WTC11 (cell line): ENCODE measurements around the gene FZD7. TPM values are rescaled to one million over a fixed set of nuclear protein-coding genes. Genes with fewer than 3 reads are reported as not detected.

ENCODE experiments used
- CBFB ChIP-seq: sonication (generic); formaldehyde crosslinking; IDR thresholded peaks from 2 replicates; pipeline ENCODE4 v1.8.1; 2022; ENCODE audit warnings: mild to moderate bottlenecking, low read depth, missing genetic modification reagents
- CREB1 ChIP-seq: sonication (generic); formaldehyde crosslinking; IDR thresholded peaks from 2 replicates; pipeline ENCODE4 v1.8.0; 2023; ENCODE audit warnings: mild to moderate bottlenecking, missing genetic modification reagents
- ETV6 ChIP-seq: sonication (generic); formaldehyde crosslinking; IDR thresholded peaks from 2 replicates; pipeline ENCODE4 v1.8.1; 2022; ENCODE audit warnings: mild to moderate bottlenecking, missing genetic modification reagents
- GRHL2 ChIP-seq: fragments of 250-450 bp; sonication (Bioruptor Pico); IDR thresholded peaks from 2 replicates; pipeline ENCODE4 v1.8.0; 2022; ENCODE audit warnings: mild to moderate bottlenecking, moderate library complexity; ENCODE audit not compliant: insufficient replicate concordance, severe bottlenecking
- HMGA2 ChIP-seq: fragments of 250-450 bp; sonication (Bioruptor Pico); IDR thresholded peaks from 2 replicates; pipeline ENCODE4 v1.4.0; 2021; ENCODE audit warnings: mild to moderate bottlenecking, moderate library complexity
- JAZF1 ChIP-seq: fragments of 250-450 bp; sonication (Bioruptor Pico); IDR thresholded peaks from 2 replicates; pipeline ENCODE4 v1.9.0; 2021; ENCODE audit warnings: moderate library complexity, mild to moderate bottlenecking, inconsistent platforms
- NFATC4 ChIP-seq: fragments of 250-450 bp; sonication (Bioruptor Pico); IDR thresholded peaks from 2 replicates; pipeline ENCODE4 v1.9.0; 2021; ENCODE audit warnings: mild to moderate bottlenecking
- NR2C2 ChIP-seq: sonication (generic); formaldehyde crosslinking; IDR thresholded peaks from 2 replicates; pipeline ENCODE4 v1.8.0; 2022; ENCODE audit warnings: mild to moderate bottlenecking, missing genetic modification reagents
- PRRX2 ChIP-seq: fragments of 250-450 bp; sonication (Bioruptor Pico); IDR thresholded peaks from 2 replicates; pipeline ENCODE4 v1.8.0; 2021; ENCODE audit warnings: mild to moderate bottlenecking
- ZNF263 ChIP-seq: sonication (generic); formaldehyde crosslinking; IDR thresholded peaks from 2 replicates; pipeline ENCODE4 v1.8.1; 2022; ENCODE audit warnings: low read depth, mild to moderate bottlenecking, moderate library complexity, missing genetic modification reagents
- ZNF396 ChIP-seq: fragments of 250-450 bp; sonication (Bioruptor Pico); IDR thresholded peaks from 2 replicates; pipeline ENCODE4 v1.8.0; 2021; ENCODE audit warnings: mild to moderate bottlenecking, moderate library complexity, borderline replicate concordance
- total RNA-seq: library from RNA; stranded (reverse); gene quantifications from 3 replicates; pipeline ENCODE4 v1.2.3, GENCODE V29; 2021
- TF ChIP-seq, protein P1 (sequence below): sonication (generic); formaldehyde crosslinking; IDR thresholded peaks from 2 replicates; pipeline ENCODE4 v1.8.1; 2022; ENCODE audit warnings: mild to moderate bottlenecking, moderate library complexity, missing genetic modification reagents
- TF ChIP-seq, protein P2 (sequence below): fragments of 250-450 bp; sonication (Bioruptor Pico); IDR thresholded peaks from 2 replicates; pipeline ENCODE4 v2.1.2; 2022; ENCODE audit warnings: mild to moderate bottlenecking, moderate library complexity
- TF ChIP-seq, protein P3 (sequence below): sonication (generic); formaldehyde crosslinking; conservative IDR thresholded peaks from 2 replicates; pipeline ENCODE4 v1.8.1; 2022; ENCODE audit warnings: mild to moderate bottlenecking, missing genetic modification reagents
- TF ChIP-seq, protein P4 (sequence below): sonication (generic); formaldehyde crosslinking; IDR thresholded peaks from 2 replicates; pipeline ENCODE4 v1.8.0; 2022; ENCODE audit warnings: mild to moderate bottlenecking, missing genetic modification reagents
- TF ChIP-seq, protein P5 (sequence below): fragments of 250-450 bp; sonication (Bioruptor Pico); IDR thresholded peaks from 2 replicates; pipeline ENCODE4 v1.9.0; 2021; ENCODE audit warnings: mild to moderate bottlenecking, borderline replicate concordance
- TF ChIP-seq, protein P6 (sequence below): fragments of 200-600 bp; IDR thresholded peaks from 2 replicates; pipeline ENCODE4 v1.8.0; 2022; ENCODE audit warnings: antibody characterized with exemption
- TF ChIP-seq, protein P7 (sequence below): sonication (generic); formaldehyde crosslinking; IDR thresholded peaks from 2 replicates; pipeline ENCODE4 v1.8.1; 2023; ENCODE audit warnings: mild to moderate bottlenecking, missing genetic modification reagents, moderate library complexity
- TF ChIP-seq, protein P8 (sequence below): sonication (generic); formaldehyde crosslinking; IDR thresholded peaks from 2 replicates; pipeline ENCODE4 v1.8.1; 2023; ENCODE audit warnings: mild to moderate bottlenecking, missing genetic modification reagents, borderline replicate concordance
- TF ChIP-seq, protein P9 (sequence below): sonication (generic); formaldehyde crosslinking; IDR thresholded peaks from 2 replicates; pipeline ENCODE4 v1.8.0; 2023; ENCODE audit warnings: missing genetic modification reagents, mild to moderate bottlenecking, borderline replicate concordance

The FZD7 gene
- total RNA-seq, 1 experiment from 2014 or later, result 153 TPM

DNA sequence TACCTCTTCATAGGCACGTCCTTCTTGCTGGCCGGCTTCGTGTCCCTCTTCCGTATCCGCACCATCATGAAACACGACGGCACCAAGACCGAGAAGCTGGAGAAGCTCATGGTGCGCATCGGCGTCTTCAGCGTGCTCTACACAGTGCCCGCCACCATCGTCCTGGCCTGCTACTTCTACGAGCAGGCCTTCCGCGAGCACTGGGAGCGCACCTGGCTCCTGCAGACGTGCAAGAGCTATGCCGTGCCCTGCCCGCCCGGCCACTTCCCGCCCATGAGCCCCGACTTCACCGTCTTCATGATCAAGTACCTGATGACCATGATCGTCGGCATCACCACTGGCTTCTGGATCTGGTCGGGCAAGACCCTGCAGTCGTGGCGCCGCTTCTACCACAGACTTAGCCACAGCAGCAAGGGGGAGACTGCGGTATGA is 2.3 kb downstream of the FZD7 start (continued):
- TF ChIP-seq, protein P1, sequence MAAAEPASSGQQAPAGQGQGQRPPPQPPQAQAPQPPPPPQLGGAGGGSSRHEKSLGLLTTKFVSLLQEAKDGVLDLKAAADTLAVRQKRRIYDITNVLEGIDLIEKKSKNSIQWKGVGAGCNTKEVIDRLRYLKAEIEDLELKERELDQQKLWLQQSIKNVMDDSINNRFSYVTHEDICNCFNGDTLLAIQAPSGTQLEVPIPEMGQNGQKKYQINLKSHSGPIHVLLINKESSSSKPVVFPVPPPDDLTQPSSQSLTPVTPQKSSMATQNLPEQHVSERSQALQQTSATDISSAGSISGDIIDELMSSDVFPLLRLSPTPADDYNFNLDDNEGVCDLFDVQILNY (CRISPR knock-in tag), result peak; percentile 64; the same call in 1 of the 2 replicates
- TF ChIP-seq, protein P2, sequence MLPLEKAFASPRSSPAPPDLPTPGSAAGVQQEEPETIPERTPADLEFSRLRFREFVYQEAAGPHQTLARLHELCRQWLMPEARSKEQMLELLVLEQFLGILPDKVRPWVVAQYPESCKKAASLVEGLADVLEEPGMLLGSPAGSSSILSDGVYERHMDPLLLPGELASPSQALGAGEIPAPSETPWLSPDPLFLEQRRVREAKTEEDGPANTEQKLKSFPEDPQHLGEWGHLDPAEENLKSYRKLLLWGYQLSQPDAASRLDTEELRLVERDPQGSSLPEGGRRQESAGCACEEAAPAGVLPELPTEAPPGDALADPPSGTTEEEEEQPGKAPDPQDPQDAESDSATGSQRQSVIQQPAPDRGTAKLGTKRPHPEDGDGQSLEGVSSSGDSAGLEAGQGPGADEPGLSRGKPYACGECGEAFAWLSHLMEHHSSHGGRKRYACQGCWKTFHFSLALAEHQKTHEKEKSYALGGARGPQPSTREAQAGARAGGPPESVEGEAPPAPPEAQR, result no peak
- TF ChIP-seq NFATC4 (no peak), CBFB (CRISPR knock-in tag) (no peak), ZNF263 (CRISPR knock-in tag) (no peak), JAZF1 (CRISPR knock-in tag) (no peak), NR2C2 (CRISPR knock-in tag) (no peak), CREB1 (no peak), PRRX2 (CRISPR knock-in tag) (no peak), ZNF396 (no peak), HMGA2 (CRISPR knock-in tag) (no peak), GRHL2 (CRISPR knock-in tag) (no peak), ETV6 (CRISPR knock-in tag) (no peak)
- TF ChIP-seq, protein P3, sequence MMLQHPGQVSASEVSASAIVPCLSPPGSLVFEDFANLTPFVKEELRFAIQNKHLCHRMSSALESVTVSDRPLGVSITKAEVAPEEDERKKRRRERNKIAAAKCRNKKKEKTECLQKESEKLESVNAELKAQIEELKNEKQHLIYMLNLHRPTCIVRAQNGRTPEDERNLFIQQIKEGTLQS (CRISPR knock-in tag), result no peak
- TF ChIP-seq, protein P4, sequence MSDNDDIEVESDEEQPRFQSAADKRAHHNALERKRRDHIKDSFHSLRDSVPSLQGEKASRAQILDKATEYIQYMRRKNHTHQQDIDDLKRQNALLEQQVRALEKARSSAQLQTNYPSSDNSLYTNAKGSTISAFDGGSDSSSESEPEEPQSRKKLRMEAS (CRISPR knock-in tag), result 0 out of 2 replicates have a peak, but pooled peaks have one; percentile 5
- TF ChIP-seq, protein P5, sequence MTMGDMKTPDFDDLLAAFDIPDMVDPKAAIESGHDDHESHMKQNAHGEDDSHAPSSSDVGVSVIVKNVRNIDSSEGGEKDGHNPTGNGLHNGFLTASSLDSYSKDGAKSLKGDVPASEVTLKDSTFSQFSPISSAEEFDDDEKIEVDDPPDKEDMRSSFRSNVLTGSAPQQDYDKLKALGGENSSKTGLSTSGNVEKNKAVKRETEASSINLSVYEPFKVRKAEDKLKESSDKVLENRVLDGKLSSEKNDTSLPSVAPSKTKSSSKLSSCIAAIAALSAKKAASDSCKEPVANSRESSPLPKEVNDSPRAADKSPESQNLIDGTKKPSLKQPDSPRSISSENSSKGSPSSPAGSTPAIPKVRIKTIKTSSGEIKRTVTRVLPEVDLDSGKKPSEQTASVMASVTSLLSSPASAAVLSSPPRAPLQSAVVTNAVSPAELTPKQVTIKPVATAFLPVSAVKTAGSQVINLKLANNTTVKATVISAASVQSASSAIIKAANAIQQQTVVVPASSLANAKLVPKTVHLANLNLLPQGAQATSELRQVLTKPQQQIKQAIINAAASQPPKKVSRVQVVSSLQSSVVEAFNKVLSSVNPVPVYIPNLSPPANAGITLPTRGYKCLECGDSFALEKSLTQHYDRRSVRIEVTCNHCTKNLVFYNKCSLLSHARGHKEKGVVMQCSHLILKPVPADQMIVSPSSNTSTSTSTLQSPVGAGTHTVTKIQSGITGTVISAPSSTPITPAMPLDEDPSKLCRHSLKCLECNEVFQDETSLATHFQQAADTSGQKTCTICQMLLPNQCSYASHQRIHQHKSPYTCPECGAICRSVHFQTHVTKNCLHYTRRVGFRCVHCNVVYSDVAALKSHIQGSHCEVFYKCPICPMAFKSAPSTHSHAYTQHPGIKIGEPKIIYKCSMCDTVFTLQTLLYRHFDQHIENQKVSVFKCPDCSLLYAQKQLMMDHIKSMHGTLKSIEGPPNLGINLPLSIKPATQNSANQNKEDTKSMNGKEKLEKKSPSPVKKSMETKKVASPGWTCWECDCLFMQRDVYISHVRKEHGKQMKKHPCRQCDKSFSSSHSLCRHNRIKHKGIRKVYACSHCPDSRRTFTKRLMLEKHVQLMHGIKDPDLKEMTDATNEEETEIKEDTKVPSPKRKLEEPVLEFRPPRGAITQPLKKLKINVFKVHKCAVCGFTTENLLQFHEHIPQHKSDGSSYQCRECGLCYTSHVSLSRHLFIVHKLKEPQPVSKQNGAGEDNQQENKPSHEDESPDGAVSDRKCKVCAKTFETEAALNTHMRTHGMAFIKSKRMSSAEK (CRISPR knock-in tag), result no peak
- TF ChIP-seq, protein P6, sequence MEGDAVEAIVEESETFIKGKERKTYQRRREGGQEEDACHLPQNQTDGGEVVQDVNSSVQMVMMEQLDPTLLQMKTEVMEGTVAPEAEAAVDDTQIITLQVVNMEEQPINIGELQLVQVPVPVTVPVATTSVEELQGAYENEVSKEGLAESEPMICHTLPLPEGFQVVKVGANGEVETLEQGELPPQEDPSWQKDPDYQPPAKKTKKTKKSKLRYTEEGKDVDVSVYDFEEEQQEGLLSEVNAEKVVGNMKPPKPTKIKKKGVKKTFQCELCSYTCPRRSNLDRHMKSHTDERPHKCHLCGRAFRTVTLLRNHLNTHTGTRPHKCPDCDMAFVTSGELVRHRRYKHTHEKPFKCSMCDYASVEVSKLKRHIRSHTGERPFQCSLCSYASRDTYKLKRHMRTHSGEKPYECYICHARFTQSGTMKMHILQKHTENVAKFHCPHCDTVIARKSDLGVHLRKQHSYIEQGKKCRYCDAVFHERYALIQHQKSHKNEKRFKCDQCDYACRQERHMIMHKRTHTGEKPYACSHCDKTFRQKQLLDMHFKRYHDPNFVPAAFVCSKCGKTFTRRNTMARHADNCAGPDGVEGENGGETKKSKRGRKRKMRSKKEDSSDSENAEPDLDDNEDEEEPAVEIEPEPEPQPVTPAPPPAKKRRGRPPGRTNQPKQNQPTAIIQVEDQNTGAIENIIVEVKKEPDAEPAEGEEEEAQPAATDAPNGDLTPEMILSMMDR, result no peak
- TF ChIP-seq, protein P7, sequence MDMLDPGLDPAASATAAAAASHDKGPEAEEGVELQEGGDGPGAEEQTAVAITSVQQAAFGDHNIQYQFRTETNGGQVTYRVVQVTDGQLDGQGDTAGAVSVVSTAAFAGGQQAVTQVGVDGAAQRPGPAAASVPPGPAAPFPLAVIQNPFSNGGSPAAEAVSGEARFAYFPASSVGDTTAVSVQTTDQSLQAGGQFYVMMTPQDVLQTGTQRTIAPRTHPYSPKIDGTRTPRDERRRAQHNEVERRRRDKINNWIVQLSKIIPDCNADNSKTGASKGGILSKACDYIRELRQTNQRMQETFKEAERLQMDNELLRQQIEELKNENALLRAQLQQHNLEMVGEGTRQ (CRISPR knock-in tag), result no peak
- TF ChIP-seq, protein P8, sequence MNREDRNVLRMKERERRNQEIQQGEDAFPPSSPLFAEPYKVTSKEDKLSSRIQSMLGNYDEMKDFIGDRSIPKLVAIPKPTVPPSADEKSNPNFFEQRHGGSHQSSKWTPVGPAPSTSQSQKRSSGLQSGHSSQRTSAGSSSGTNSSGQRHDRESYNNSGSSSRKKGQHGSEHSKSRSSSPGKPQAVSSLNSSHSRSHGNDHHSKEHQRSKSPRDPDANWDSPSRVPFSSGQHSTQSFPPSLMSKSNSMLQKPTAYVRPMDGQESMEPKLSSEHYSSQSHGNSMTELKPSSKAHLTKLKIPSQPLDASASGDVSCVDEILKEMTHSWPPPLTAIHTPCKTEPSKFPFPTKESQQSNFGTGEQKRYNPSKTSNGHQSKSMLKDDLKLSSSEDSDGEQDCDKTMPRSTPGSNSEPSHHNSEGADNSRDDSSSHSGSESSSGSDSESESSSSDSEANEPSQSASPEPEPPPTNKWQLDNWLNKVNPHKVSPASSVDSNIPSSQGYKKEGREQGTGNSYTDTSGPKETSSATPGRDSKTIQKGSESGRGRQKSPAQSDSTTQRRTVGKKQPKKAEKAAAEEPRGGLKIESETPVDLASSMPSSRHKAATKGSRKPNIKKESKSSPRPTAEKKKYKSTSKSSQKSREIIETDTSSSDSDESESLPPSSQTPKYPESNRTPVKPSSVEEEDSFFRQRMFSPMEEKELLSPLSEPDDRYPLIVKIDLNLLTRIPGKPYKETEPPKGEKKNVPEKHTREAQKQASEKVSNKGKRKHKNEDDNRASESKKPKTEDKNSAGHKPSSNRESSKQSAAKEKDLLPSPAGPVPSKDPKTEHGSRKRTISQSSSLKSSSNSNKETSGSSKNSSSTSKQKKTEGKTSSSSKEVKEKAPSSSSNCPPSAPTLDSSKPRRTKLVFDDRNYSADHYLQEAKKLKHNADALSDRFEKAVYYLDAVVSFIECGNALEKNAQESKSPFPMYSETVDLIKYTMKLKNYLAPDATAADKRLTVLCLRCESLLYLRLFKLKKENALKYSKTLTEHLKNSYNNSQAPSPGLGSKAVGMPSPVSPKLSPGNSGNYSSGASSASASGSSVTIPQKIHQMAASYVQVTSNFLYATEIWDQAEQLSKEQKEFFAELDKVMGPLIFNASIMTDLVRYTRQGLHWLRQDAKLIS (CRISPR knock-in tag), result no peak; the same call in 1 of the 2 replicates
- TF ChIP-seq, protein P9, sequence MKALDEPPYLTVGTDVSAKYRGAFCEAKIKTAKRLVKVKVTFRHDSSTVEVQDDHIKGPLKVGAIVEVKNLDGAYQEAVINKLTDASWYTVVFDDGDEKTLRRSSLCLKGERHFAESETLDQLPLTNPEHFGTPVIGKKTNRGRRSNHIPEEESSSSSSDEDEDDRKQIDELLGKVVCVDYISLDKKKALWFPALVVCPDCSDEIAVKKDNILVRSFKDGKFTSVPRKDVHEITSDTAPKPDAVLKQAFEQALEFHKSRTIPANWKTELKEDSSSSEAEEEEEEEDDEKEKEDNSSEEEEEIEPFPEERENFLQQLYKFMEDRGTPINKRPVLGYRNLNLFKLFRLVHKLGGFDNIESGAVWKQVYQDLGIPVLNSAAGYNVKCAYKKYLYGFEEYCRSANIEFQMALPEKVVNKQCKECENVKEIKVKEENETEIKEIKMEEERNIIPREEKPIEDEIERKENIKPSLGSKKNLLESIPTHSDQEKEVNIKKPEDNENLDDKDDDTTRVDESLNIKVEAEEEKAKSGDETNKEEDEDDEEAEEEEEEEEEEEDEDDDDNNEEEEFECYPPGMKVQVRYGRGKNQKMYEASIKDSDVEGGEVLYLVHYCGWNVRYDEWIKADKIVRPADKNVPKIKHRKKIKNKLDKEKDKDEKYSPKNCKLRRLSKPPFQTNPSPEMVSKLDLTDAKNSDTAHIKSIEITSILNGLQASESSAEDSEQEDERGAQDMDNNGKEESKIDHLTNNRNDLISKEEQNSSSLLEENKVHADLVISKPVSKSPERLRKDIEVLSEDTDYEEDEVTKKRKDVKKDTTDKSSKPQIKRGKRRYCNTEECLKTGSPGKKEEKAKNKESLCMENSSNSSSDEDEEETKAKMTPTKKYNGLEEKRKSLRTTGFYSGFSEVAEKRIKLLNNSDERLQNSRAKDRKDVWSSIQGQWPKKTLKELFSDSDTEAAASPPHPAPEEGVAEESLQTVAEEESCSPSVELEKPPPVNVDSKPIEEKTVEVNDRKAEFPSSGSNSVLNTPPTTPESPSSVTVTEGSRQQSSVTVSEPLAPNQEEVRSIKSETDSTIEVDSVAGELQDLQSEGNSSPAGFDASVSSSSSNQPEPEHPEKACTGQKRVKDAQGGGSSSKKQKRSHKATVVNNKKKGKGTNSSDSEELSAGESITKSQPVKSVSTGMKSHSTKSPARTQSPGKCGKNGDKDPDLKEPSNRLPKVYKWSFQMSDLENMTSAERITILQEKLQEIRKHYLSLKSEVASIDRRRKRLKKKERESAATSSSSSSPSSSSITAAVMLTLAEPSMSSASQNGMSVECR (CRISPR knock-in tag), result no peak
